Measurements from ENCODE around the gene ATPAF2. TPM values are rescaled to one million over a fixed set of nuclear protein-coding genes. Genes with fewer than 3 reads are reported as not detected.

ATPAF2 gene
- total and polyA plus RNA-seq, 2 experiments from 2014 or later = 24.3 to 25.7 TPM

GRCh38 chr17:17999364-18000029 is 39.5 kb downstream of the ATPAF2 start (continued):
- no peak for TF ChIP-seq ZNF462 (CRISPR knock-in tag; IDR thresholded peaks at IDR 0.05)
- TF ChIP-seq ZNF114 (CRISPR knock-in tag; IDR thresholded peaks at IDR 0.05) = no peak
- TF ChIP-seq NANOG (IDR thresholded peaks at IDR 0.05; ENCODE audit: borderline replicate concordance) = no peak
- no peak for TF ChIP-seq EZH2phosphoT487 (IDR thresholded peaks at IDR 0.05; ENCODE audit: unreplicated experiment)
- TF ChIP-seq JUNB (IDR thresholded peaks at IDR 0.05; ENCODE audit: unreplicated experiment) = no peak
- TF ChIP-seq STAT1 (IDR thresholded peaks at IDR 0.05; ENCODE audit: unreplicated experiment) = no peak
- no peak for TF ChIP-seq CREB1 (CRISPR knock-in tag; IDR thresholded peaks at IDR 0.05; ENCODE audit: low read depth)

GRCh38 chr17:17998934-17999333 is 40.0 kb downstream of the ATPAF2 start:
- no peaks in the 10 kb centered on the region for H3K79me2 ChIP-seq (replicated peaks; ENCODE audit: insufficient read depth)
- no peak overlapping the region for H3K27ac Mint-ChIP-seq
- DNase-seq (ENCODE audit: low spot score) = no peak
- H3K9me3 Mint-ChIP-seq = no peaks in the 10 kb centered on the region; the same call in 2 of the 3 replicates
- ATAC-seq = no peak
- H3K4me1 ChIP-seq (ENCODE audit: insufficient read depth) = no peaks in the 10 kb centered on the region; the same call in 1 of the 2 replicates
- no peaks in the 10 kb centered on the region; the same call in 2 of the 3 replicates for H3K36me3 Mint-ChIP-seq (ENCODE audit: low read depth)
- no peaks in the 10 kb centered on the region for H3K9me2 ChIP-seq (ENCODE audit: insufficient read depth)
- H2AFZ ChIP-seq = no peak overlapping the region
- no peak overlapping the region for H3K4me3 Mint-ChIP-seq
- H3K27ac ChIP-seq (ENCODE audit: low read depth) = no peak overlapping the region
- H3K4me2 ChIP-seq = no peak overlapping the region
- no peaks in the 10 kb centered on the region for H3F3A ChIP-seq (replicated peaks; ENCODE audit: low read depth)
- no peaks in the 10 kb centered on the region for H4K20me1 ChIP-seq (replicated peaks; ENCODE audit: insufficient read depth)
- H3K4me3 ChIP-seq = no peak overlapping the region
- H3K4me1 Mint-ChIP-seq = peaks cover 2% of the 10 kb centered on the region; the same call in 1 of the 3 replicates
- no peaks in the 10 kb centered on the region for H3K36me3 ChIP-seq (ENCODE audit: insufficient read depth)
- H3K27me3 ChIP-seq (ENCODE audit: insufficient read depth) = no peaks in the 10 kb centered on the region
- H3K27me3 Mint-ChIP-seq (ENCODE audit: insufficient read depth, low read depth, poor library complexity) = peaks cover 3% of the 10 kb centered on the region
- TF ChIP-seq ZNF331 (CRISPR knock-in tag; IDR thresholded peaks at IDR 0.05; ENCODE audit: low read depth) (no peak), EZH2 (IDR thresholded peaks at IDR 0.05; ENCODE audit: low read depth, unreplicated experiment) (no peak), CTCF (conservative IDR thresholded peaks at IDR 0.05; ENCODE audit: low read depth in 2 of 2) (no peak), ZNF114 (CRISPR knock-in tag; IDR thresholded peaks at IDR 0.05) (no peak), POLR2AphosphoS5 (IDR thresholded peaks at IDR 0.05; ENCODE audit: low read depth) (no peak), REST (IDR thresholded peaks at IDR 0.05; ENCODE audit: unreplicated experiment) (no peak), JUNB (IDR thresholded peaks at IDR 0.05; ENCODE audit: unreplicated experiment) (no peak), NANOG (IDR thresholded peaks at IDR 0.05; ENCODE audit: borderline replicate concordance) (no peak)
